Activated CD8-positive, alpha-beta memory T cell treated with anti-CD3 and anti-CD28 coated beads for 24 hours (primary cell): ENCODE results near the gene UQCC5.

Experiments
- DNase-seq: peaks from one replicate; pipeline ENCODE4 v3.0.0-alpha.2; 2020

UQCC5 gene

GRCh38 chr3:52535411-52536111 lies 844 bp upstream of the UQCC5 start:
- no peak for DNase-seq

GRCh38 chr3:52536112-52536368 lies 365 bp upstream of the UQCC5 start:
- DNase-seq, result no peak

GRCh38 chr3:52537165-52537620 lies 788 bp downstream of the UQCC5 start:
- DNase-seq, result no peak

GRCh38 chr3:52537726-52538421 lies 1.5 kb downstream of the UQCC5 start:
- peak; percentile 55 for DNase-seq

GRCh38 chr3:52539010-52539653 lies 2.7 kb downstream of the UQCC5 start:
- peak; percentile 52 for DNase-seq

GRCh38 chr3:52541050-52541449 lies 4.6 kb downstream of the UQCC5 start:
- DNase-seq, result no peak

GRCh38 chr3:52544937-52545336 lies 8.5 kb downstream of the UQCC5 start:
- no peak for DNase-seq

GRCh38 chr3:52546111-52546901 lies 9.9 kb downstream of the UQCC5 start:
- DNase-seq, result no peak

GRCh38 chr3:52547143-52547542 lies 10.7 kb downstream of the UQCC5 start:
- no peak for DNase-seq

- no peak for DNase-seq
Observed at GRCh38 chr3:52551118-52551517, 14.7 kb downstream of the UQCC5 start.

- no peak for DNase-seq
Observed at GRCh38 chr3:52552089-52552488, 15.7 kb downstream of the UQCC5 start.

- DNase-seq, result no peak
Observed at GRCh38 chr3:52554026-52554755, 17.8 kb downstream of the UQCC5 start.

GRCh38 chr3:52555056-52555455 lies 18.7 kb downstream of the UQCC5 start:
- no peak for DNase-seq

- no peak for DNase-seq
Observed at GRCh38 chr3:52557011-52557960, 20.9 kb downstream of the UQCC5 start.

GRCh38 chr3:52558436-52558835 lies 22.0 kb downstream of the UQCC5 start:
- DNase-seq, result no peak

- no peak for DNase-seq
Observed at GRCh38 chr3:52561028-52561747, 24.8 kb downstream of the UQCC5 start.

- DNase-seq, result no peak
Observed at GRCh38 chr3:52563984-52564383, 27.6 kb downstream of the UQCC5 start.

- no peak for DNase-seq
Observed at GRCh38 chr3:52568069-52568468, 31.7 kb downstream of the UQCC5 start.

GRCh38 chr3:52570076-52570475 lies 33.7 kb downstream of the UQCC5 start:
- no peak for DNase-seq

- DNase-seq, result no peak
Observed at GRCh38 chr3:52572221-52572620, 35.8 kb downstream of the UQCC5 start.
